GM12878 (cell line): ENCODE measurements around the gene CORO1A. TPM values are rescaled to one million over a fixed set of nuclear protein-coding genes. Genes with fewer than 3 reads are reported as not detected.

ENCODE experiments used
- ATAC-seq: fragments of 200-7000 bp; cut with Tn5 transposase; 3 replicates; pipeline ENCODE4 v1.9.1; 2020; ENCODE audit warnings: mild to moderate bottlenecking, moderate library complexity
- BruUV-seq: library from RNA; stranded (reverse); fragments of 400-500 nt; replicated peaks from 2 replicates; lab custom pipeline; 2021; lab: Mats Ljungman, UMichigan
- CTCF ChIA-PET: fragments of 300-600 bp; sonication (Branson Sonifier 250); formaldehyde crosslinking; extraction: SDS; loops from one replicate; lab custom pipeline; 2021; ENCODE audit warnings: inconsistent platforms; lab: Yijun Ruan, JAX
- POLR2A ChIA-PET: fragments of 350-600 bp; formaldehyde crosslinking; extraction: SDS; loops from one replicate; lab custom pipeline; 2021; ENCODE audit warnings: inconsistent platforms; lab: Charles Lee
- RAD21 ChIA-PET: fragments of 300-600 bp; sonication (Branson Sonifier 250); formaldehyde crosslinking; loops from one replicate; lab custom pipeline; 2023; ENCODE audit warnings: antibody characterized with exemption; ENCODE audit not compliant: unreplicated experiment; lab: Charles Lee
- SMC1A ChIA-PET: fragments of 300-600 bp; sonication (Branson Sonifier 250); formaldehyde crosslinking; loops from one replicate; lab custom pipeline; 2023; ENCODE audit not compliant: unreplicated experiment, uncharacterized antibody; lab: Charles Lee
- DNase-seq: peaks from one replicate; pipeline ENCODE4 v3.0.0-alpha.2; 2011; ENCODE audit warnings: low read depth, low spot score
- FAIRE-seq: peaks from 3 replicates; lab custom pipeline; 2011; peaks lifted over from hg19 to GRCh38; lab: Jason Lieb, UNC
- H2AFZ ChIP-seq: 2 replicates; pipeline ENCODE4 v1.6.0; 2011; ENCODE audit warnings: low read depth, low read length, control low read depth; ENCODE audit not compliant: control insufficient read depth
- H3K27ac ChIP-seq: 2 replicates; pipeline ENCODE4 v1.5.1; 2011; ENCODE audit warnings: control low read depth; ENCODE audit not compliant: control insufficient read depth, insufficient read depth
- H3K27me3 ChIP-seq, 2 experiments: replicated peaks in 1 of 2; 2 replicates each; pipeline versions ENCODE4 v1.6.0 to v1.6.1; 2011; ENCODE audit warnings: low read length in 1 of 2; ENCODE audit not compliant: control insufficient read depth in 2 of 2, insufficient read depth in 2 of 2
- H3K36me3 ChIP-seq, 2 experiments: 2 replicates each; pipeline ENCODE4 v1.5.1; 2011; ENCODE audit warnings: low read length in 1 of 2; ENCODE audit not compliant: control insufficient read depth in 2 of 2, insufficient read depth in 2 of 2
- H3K4me1 ChIP-seq: 2 replicates; pipeline ENCODE4 v1.6.1; 2011; ENCODE audit warnings: mild to moderate bottlenecking, low read length, moderate library complexity, mixed read lengths; ENCODE audit not compliant: control insufficient read depth, insufficient read depth
- H3K4me2 ChIP-seq: 2 replicates; pipeline ENCODE4 v1.6.0; 2011; ENCODE audit warnings: control low read depth; ENCODE audit not compliant: control insufficient read depth, insufficient read depth
- H3K4me3 ChIP-seq: fragments of 200-600 bp; sonication (generic); 2 replicates; pipeline ENCODE4 v1.5.1; 2016
- H3K79me2 ChIP-seq: 2 replicates; pipeline ENCODE4 v1.6.0; 2011; ENCODE audit warnings: low read length; ENCODE audit not compliant: control insufficient read depth, insufficient read depth
- H3K9ac ChIP-seq: 2 replicates; pipeline ENCODE4 v1.8.0; 2011; ENCODE audit warnings: low read length, control low read depth, mixed read lengths; ENCODE audit not compliant: control insufficient read depth, insufficient read depth
- H3K9me3 ChIP-seq: replicated peaks from 3 replicates; pipeline ENCODE4 v1.5.1; 2011; ENCODE audit warnings: mild to moderate bottlenecking, low read length; ENCODE audit not compliant: control insufficient read depth, insufficient read depth
- H4K20me1 ChIP-seq: 2 replicates; pipeline ENCODE4 v1.6.0; 2011; ENCODE audit not compliant: control insufficient read depth, insufficient read depth
- BACH1 ChIP-seq: fragments of 450-650 bp; IDR thresholded peaks from 2 replicates; pipeline ENCODE4 v1.6.1; 2017; ENCODE audit warnings: mild to moderate bottlenecking, borderline replicate concordance
- BHLHE40 ChIP-seq, 2 experiments: fragments of 450-650 bp in 1 of 2; IDR thresholded peaks; 2 replicates each; pipeline ENCODE4 v1.6.1; 2011 to 2017; ENCODE audit warnings: low read depth in 2 of 2, borderline replicate concordance in 1 of 2, improper control_type of control experiment in 1 of 2, low read length in 1 of 2, mild to moderate bottlenecking in 1 of 2
- FOXK2 ChIP-seq: fragments of 450-650 bp; IDR thresholded peaks from 2 replicates; pipeline ENCODE4 v1.6.1; 2017; ENCODE audit warnings: mild to moderate bottlenecking, moderate library complexity
- NFIC ChIP-seq: IDR thresholded peaks from 2 replicates; pipeline ENCODE4 v1.6.1; 2012; ENCODE audit warnings: low read depth, mild to moderate bottlenecking, inconsistent platforms, low read length, moderate library complexity
- NR2C1 ChIP-seq: fragments of 450-650 bp; IDR thresholded peaks from 2 replicates; pipeline ENCODE4 v1.6.1; 2017; ENCODE audit warnings: antibody characterized with exemption, mild to moderate bottlenecking, moderate library complexity
- RFX5 ChIP-seq: IDR thresholded peaks from 2 replicates; pipeline ENCODE4 v1.6.1; 2011; ENCODE audit warnings: low read depth, low read length, improper control_type of control experiment
- ZBED1 ChIP-seq: IDR thresholded peaks from 2 replicates; pipeline ENCODE4 v1.6.1; 2016; ENCODE audit warnings: borderline replicate concordance
- ZNF207 ChIP-seq: fragments of 450-650 bp; IDR thresholded peaks from 2 replicates; pipeline ENCODE4 v1.6.1; 2014; ENCODE audit warnings: antibody characterized with exemption, mild to moderate bottlenecking, borderline replicate concordance
- ZNF217 ChIP-seq: fragments of 450-650 bp; IDR thresholded peaks from 2 replicates; pipeline ENCODE4 v1.6.1; 2017; ENCODE audit warnings: antibody characterized with exemption, mild to moderate bottlenecking
- in situ Hi-C: fragments of 300-500 bp; cut with MboI; formaldehyde crosslinking; loops from 9 replicates; pipeline ENCODE4 v1.14.3; 2018; ENCODE audit warnings: mixed read lengths
- intact Hi-C: fragments of 100-400 bp; cut with micrococcal nuclease; formaldehyde crosslinking; loops from one replicate; pipeline ENCODE4 v1.14.2; 2022; ENCODE audit not compliant: unreplicated experiment
- polyA plus RNA-seq, 11 experiments: library from polyadenylated mRNA; depleted of rRNA in 4 of 11; unstranded in 6 of 11; stranded (reverse) in 5 of 11; fragments of >200 nt; fragmentation: Nextera tagmentation in 4 of 11; fragmentation: Illumina TruSeq in 1 of 11; extraction: Ambion mirVana in 4 of 11; extraction: Trizol in 1 of 11; gene quantifications; 1 replicate in 1 of 11; 2 replicates in 10 of 11; pipeline versions ENCODE4 v1.2.1 to v1.2.3, GENCODE V29; 2011 to 2016; ENCODE audit warnings: inconsistent platforms in 2 of 11, missing spikeins in 2 of 11, low read depth in 1 of 11
- total RNA-seq, 4 experiments: library from RNA; depleted of rRNA in 3 of 4; stranded (reverse); fragments of >200 nt in 3 of 4; fragmentation: Illumina TruSeq in 1 of 4; extraction: Trizol in 1 of 4; gene quantifications; 2 replicates each; pipeline versions ENCODE4 v1.2.1 to v1.2.3, GENCODE V29; 2013 to 2021
- TF ChIP-seq, protein P1 (sequence below): fragments of 450-650 bp; IDR thresholded peaks from 2 replicates; pipeline ENCODE4 v1.6.1; 2014; ENCODE audit warnings: mild to moderate bottlenecking
- TF ChIP-seq, protein P2 (sequence below): fragments of 450-650 bp; IDR thresholded peaks from 2 replicates; pipeline ENCODE4 v1.6.1; 2017; ENCODE audit warnings: mild to moderate bottlenecking, moderate library complexity
- TF ChIP-seq, protein P3 (sequence below): fragments of 450-650 bp; formaldehyde crosslinking; IDR thresholded peaks from 2 replicates; pipeline ENCODE4 v1.4.0; 2020; ENCODE audit warnings: mild to moderate bottlenecking, moderate library complexity

The CORO1A gene
- total and polyA plus RNA-seq, 10 of the 15 experiments (the other 5 are each of a cell fraction or from before 2014, with no cell fraction given), result 16.3 to 1,464 (median 714) TPM

- Histone ChIP-seq H3K4me1 (peaks cover 6% of the 10 kb centered on the region; the same call in 1 of the 2 replicates), H3K9ac (no peak overlapping the region), H3K79me2 (no peaks in the 10 kb centered on the region), H3K4me2 (no peak overlapping the region), H3K9me3 (peaks cover 2% of the 10 kb centered on the region; the same call in 1 of the 3 replicates), H3K36me3 (no peaks in the 10 kb centered on the region), H2AFZ (no peak overlapping the region), H4K20me1 (no peaks in the 10 kb centered on the region), H3K27me3 (no peaks in the 10 kb centered on the region), H3K27ac (no peak overlapping the region), H3K4me3 (no peak overlapping the region)
- BruUV-seq, result no TSS peak
- ChIA-PET SMC1A (interaction anchor here (1.4 kb wide), 1 partner anchor 16 kb away, joined by 4 read pairs; no protein-coding TSS in a partner anchor), POLR2A (no interaction called here), CTCF (interaction anchor here (2.3 to 2.8 kb wide), 2 partner anchors 32 to 264 kb away, joined by 8 to 19 read pairs; partner anchors contain the start of gene ZNF771), RAD21 (interaction anchor here (0.7 kb wide), 1 partner anchor 492 kb away, joined by 3 read pairs; no protein-coding TSS in a partner anchor)
- no peak for ATAC-seq
- intact Hi-C loops, result no loop called here
- in situ Hi-C loops, result no loop called here
- FAIRE-seq, result no peak
- DNase-seq, result no peak
- TF ChIP-seq BACH1, result no peak
- no peak for TF ChIP-seq ZBED1
- TF ChIP-seq NR2C1, result no peak
- TF ChIP-seq ZNF207, result no peak
- TF ChIP-seq, protein P1, sequence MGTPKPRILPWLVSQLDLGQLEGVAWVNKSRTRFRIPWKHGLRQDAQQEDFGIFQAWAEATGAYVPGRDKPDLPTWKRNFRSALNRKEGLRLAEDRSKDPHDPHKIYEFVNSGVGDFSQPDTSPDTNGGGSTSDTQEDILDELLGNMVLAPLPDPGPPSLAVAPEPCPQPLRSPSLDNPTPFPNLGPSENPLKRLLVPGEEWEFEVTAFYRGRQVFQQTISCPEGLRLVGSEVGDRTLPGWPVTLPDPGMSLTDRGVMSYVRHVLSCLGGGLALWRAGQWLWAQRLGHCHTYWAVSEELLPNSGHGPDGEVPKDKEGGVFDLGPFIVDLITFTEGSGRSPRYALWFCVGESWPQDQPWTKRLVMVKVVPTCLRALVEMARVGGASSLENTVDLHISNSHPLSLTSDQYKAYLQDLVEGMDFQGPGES, result no peak
- TF ChIP-seq ZNF217, result no peak
- TF ChIP-seq FOXK2, result no peak
- TF ChIP-seq, protein P2, sequence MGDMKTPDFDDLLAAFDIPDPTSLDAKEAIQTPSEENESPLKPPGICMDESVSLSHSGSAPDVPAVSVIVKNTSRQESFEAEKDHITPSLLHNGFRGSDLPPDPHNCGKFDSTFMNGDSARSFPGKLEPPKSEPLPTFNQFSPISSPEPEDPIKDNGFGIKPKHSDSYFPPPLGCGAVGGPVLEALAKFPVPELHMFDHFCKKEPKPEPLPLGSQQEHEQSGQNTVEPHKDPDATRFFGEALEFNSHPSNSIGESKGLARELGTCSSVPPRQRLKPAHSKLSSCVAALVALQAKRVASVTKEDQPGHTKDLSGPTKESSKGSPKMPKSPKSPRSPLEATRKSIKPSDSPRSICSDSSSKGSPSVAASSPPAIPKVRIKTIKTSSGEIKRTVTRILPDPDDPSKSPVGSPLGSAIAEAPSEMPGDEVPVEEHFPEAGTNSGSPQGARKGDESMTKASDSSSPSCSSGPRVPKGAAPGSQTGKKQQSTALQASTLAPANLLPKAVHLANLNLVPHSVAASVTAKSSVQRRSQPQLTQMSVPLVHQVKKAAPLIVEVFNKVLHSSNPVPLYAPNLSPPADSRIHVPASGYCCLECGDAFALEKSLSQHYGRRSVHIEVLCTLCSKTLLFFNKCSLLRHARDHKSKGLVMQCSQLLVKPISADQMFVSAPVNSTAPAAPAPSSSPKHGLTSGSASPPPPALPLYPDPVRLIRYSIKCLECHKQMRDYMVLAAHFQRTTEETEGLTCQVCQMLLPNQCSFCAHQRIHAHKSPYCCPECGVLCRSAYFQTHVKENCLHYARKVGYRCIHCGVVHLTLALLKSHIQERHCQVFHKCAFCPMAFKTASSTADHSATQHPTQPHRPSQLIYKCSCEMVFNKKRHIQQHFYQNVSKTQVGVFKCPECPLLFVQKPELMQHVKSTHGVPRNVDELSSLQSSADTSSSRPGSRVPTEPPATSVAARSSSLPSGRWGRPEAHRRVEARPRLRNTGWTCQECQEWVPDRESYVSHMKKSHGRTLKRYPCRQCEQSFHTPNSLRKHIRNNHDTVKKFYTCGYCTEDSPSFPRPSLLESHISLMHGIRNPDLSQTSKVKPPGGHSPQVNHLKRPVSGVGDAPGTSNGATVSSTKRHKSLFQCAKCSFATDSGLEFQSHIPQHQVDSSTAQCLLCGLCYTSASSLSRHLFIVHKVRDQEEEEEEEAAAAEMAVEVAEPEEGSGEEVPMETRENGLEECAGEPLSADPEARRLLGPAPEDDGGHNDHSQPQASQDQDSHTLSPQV, result no peak
- TF ChIP-seq BHLHE40 (IDR thresholded peaks at IDR 0.05; ENCODE audit: borderline replicate concordance in 1 of 2, low read depth in 2 of 2, low read length in 1 of 2), result no peak
- TF ChIP-seq RFX5, result no peak
- no peak for TF ChIP-seq NFIC
- TF ChIP-seq, protein P3, sequence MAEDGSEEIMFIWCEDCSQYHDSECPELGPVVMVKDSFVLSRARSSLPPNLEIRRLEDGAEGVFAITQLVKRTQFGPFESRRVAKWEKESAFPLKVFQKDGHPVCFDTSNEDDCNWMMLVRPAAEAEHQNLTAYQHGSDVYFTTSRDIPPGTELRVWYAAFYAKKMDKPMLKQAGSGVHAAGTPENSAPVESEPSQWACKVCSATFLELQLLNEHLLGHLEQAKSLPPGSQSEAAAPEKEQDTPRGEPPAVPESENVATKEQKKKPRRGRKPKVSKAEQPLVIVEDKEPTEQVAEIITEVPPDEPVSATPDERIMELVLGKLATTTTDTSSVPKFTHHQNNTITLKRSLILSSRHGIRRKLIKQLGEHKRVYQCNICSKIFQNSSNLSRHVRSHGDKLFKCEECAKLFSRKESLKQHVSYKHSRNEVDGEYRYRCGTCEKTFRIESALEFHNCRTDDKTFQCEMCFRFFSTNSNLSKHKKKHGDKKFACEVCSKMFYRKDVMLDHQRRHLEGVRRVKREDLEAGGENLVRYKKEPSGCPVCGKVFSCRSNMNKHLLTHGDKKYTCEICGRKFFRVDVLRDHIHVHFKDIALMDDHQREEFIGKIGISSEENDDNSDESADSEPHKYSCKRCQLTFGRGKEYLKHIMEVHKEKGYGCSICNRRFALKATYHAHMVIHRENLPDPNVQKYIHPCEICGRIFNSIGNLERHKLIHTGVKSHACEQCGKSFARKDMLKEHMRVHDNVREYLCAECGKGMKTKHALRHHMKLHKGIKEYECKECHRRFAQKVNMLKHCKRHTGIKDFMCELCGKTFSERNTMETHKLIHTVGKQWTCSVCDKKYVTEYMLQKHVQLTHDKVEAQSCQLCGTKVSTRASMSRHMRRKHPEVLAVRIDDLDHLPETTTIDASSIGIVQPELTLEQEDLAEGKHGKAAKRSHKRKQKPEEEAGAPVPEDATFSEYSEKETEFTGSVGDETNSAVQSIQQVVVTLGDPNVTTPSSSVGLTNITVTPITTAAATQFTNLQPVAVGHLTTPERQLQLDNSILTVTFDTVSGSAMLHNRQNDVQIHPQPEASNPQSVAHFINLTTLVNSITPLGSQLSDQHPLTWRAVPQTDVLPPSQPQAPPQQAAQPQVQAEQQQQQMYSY (CRISPR knock-in tag), result no peak
These were observed 39.4 kb upstream of the CORO1A start for GRCh38 chr16:30144017-30144416.
